ENCODE results near the gene COL15A1.
"Not testable (repeated sequence)": the region's sequence is repeated elsewhere in the genome, so short reads cannot be mapped to it uniquely, and the experiment has no call there.

COL15A1 gene

DNA sequence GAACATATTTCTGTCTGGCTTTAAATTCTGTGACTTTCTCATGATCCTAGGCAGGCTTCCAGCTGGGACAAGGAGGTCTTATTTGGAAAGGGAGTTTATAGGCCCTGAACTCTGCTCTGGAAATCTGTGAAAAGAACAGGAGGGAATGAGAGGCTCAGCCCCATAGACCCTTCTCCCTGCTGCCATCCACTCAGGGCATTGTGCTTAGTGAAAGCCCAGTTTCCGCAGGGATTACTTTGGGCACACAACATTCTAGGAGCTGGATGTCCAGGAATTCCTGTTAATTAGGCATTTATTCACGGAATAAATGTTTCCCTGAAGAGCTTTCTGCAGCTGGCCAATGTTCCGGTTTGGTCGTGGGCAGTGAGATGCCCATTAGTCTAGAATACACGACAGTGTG, 32.7 kb upstream of the COL15A1 start:
- no peaks in the 10 kb centered on the region for H3K79me2 ChIP-seq (ENCODE audit: control insufficient read depth, insufficient read depth, low read length)
- H3K4me2 ChIP-seq (ENCODE audit: low read length): no peak overlapping the region
- no peak overlapping the region for H4K8ac ChIP-seq (ENCODE audit: low read depth, low read length)
- WGBS (ENCODE audit: extremely low coverage, insufficient coverage, low lambda C conversion rate): no CpG with 5 or more reads among the region's 5 CpGs
- H3K23ac ChIP-seq (ENCODE audit: low read length): no peak overlapping the region
- H3K9ac ChIP-seq (ENCODE audit: low read length): no peak overlapping the region
- H2BK15ac ChIP-seq (replicated peaks; ENCODE audit: low read depth): no peak overlapping the region
- no peak overlapping the region for H2BK5ac ChIP-seq (ENCODE audit: low read length)
- no peak overlapping the region for H3K4me3 ChIP-seq (ENCODE audit: low read length)
- no peak overlapping the region for H3K27ac ChIP-seq (ENCODE audit: low read depth, low read length)
- H4K5ac ChIP-seq (ENCODE audit: low read length): no peak overlapping the region
- no peaks in the 10 kb centered on the region for H3K79me1 ChIP-seq (ENCODE audit: low read length)
- no peak overlapping the region for H2AK5ac ChIP-seq (ENCODE audit: low read length)
- no peaks in the 10 kb centered on the region for H3K4me1 ChIP-seq (ENCODE audit: control insufficient read depth, low read depth, low read length)
- no peaks in the 10 kb centered on the region for H3K36me3 ChIP-seq (ENCODE audit: control insufficient read depth, insufficient read depth, low read length)
- H3K56ac ChIP-seq (ENCODE audit: low read length): no peak overlapping the region
- no peak overlapping the region for H2BK120ac ChIP-seq (ENCODE audit: low read depth, low read length)
- no peaks in the 10 kb centered on the region for H3K27me3 ChIP-seq (ENCODE audit: insufficient read depth, low read length, poor library complexity)
- DNase-seq: no peak
- no peak overlapping the region for H3K4ac ChIP-seq (ENCODE audit: low read depth, low read length)
- H3K18ac ChIP-seq (ENCODE audit: low read length): no peak overlapping the region

DNA sequence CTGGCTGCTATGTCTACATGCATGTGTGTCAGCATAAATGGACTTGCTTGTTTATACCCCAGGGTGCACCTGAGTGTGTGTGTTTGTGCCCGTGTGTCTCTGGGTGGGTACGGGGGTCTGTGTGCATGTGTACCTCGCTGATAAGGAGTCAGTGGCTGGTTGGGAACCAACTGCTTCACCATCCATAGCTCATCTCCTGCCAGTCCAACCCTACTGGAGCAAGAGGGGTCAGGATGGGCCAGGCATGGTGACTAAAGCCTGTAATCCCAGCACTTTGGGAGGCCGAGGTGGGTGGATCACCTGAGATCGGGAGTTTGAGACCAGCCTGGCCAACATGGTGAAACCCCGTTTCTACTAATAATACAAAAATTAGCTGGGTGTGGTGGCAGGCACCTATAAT, 32.0 kb upstream of the COL15A1 start:
- not testable (repeated sequence) for H2BK15ac ChIP-seq (replicated peaks; ENCODE audit: low read depth); H3K56ac ChIP-seq (ENCODE audit: low read length); H4K5ac ChIP-seq (ENCODE audit: low read length); H4K8ac ChIP-seq (ENCODE audit: low read depth, low read length); H2AK5ac ChIP-seq (ENCODE audit: low read length); H3K79me1 ChIP-seq (ENCODE audit: low read length); H3K36me3 ChIP-seq (ENCODE audit: control insufficient read depth, insufficient read depth, low read length); H3K23ac ChIP-seq (ENCODE audit: low read length); H3K27me3 ChIP-seq (ENCODE audit: insufficient read depth, low read length, poor library complexity); H3K4me1 ChIP-seq (ENCODE audit: control insufficient read depth, low read depth, low read length); H3K18ac ChIP-seq (ENCODE audit: low read length); H3K27ac ChIP-seq (ENCODE audit: low read depth, low read length); H3K4ac ChIP-seq (ENCODE audit: low read depth, low read length); H2BK120ac ChIP-seq (ENCODE audit: low read depth, low read length); H3K4me3 ChIP-seq (ENCODE audit: low read length); H3K4me2 ChIP-seq (ENCODE audit: low read length); H3K9ac ChIP-seq (ENCODE audit: low read length); H2BK5ac ChIP-seq (ENCODE audit: low read length); DNase-seq; H3K79me2 ChIP-seq (ENCODE audit: control insufficient read depth, insufficient read depth, low read length)
- WGBS (ENCODE audit: extremely low coverage, insufficient coverage, low lambda C conversion rate): no CpG with 5 or more reads among the region's 6 CpGs

DNA sequence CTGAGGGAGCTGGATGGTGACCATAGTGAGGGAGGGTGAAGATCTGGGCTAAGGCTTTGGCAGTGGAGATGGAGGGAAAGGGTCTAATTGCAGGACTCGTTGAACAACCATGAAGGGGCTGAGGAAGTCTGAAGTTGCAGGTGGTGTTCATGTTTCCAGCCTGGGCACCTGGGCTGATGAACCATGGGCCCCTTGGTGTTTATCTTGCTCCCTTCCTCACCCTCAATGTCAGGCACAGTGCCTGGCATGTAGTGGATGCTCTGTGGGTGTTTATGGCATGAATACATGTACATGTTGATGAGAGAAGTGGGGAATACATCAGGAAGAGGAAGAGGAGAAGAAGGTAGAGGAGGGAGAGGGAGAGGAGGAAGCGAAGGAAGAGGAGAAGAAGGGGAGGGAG, 31.3 kb upstream of the COL15A1 start:
- H3K79me2 ChIP-seq (ENCODE audit: control insufficient read depth, insufficient read depth, low read length): no peaks in the 10 kb centered on the region
- H3K9ac ChIP-seq (ENCODE audit: low read length): no peak overlapping the region
- H4K8ac ChIP-seq (ENCODE audit: low read depth, low read length): no peak overlapping the region
- no peak for DNase-seq
- H3K23ac ChIP-seq (ENCODE audit: low read length): no peak overlapping the region
- H3K4me2 ChIP-seq (ENCODE audit: low read length): no peak overlapping the region
- H3K4ac ChIP-seq (ENCODE audit: low read depth, low read length): no peak overlapping the region
- no peak overlapping the region for H3K56ac ChIP-seq (ENCODE audit: low read length)
- H2BK15ac ChIP-seq (replicated peaks; ENCODE audit: low read depth): no peak overlapping the region
- H2AK5ac ChIP-seq (ENCODE audit: low read length): no peak overlapping the region
- no peak overlapping the region for H3K27ac ChIP-seq (ENCODE audit: low read depth, low read length)
- H3K27me3 ChIP-seq (ENCODE audit: insufficient read depth, low read length, poor library complexity): no peaks in the 10 kb centered on the region
- no peak overlapping the region for H2BK120ac ChIP-seq (ENCODE audit: low read depth, low read length)
- H3K4me3 ChIP-seq (ENCODE audit: low read length): no peak overlapping the region
- H2BK5ac ChIP-seq (ENCODE audit: low read length): no peak overlapping the region
- H3K4me1 ChIP-seq (ENCODE audit: control insufficient read depth, low read depth, low read length): no peaks in the 10 kb centered on the region
- H3K79me1 ChIP-seq (ENCODE audit: low read length): no peaks in the 10 kb centered on the region
- H3K36me3 ChIP-seq (ENCODE audit: control insufficient read depth, insufficient read depth, low read length): no peaks in the 10 kb centered on the region
- WGBS (ENCODE audit: extremely low coverage, insufficient coverage, low lambda C conversion rate): no CpG with 5 or more reads among the region's 2 CpGs
- no peak overlapping the region for H4K5ac ChIP-seq (ENCODE audit: low read length)
- no peak overlapping the region for H3K18ac ChIP-seq (ENCODE audit: low read length)

DNA sequence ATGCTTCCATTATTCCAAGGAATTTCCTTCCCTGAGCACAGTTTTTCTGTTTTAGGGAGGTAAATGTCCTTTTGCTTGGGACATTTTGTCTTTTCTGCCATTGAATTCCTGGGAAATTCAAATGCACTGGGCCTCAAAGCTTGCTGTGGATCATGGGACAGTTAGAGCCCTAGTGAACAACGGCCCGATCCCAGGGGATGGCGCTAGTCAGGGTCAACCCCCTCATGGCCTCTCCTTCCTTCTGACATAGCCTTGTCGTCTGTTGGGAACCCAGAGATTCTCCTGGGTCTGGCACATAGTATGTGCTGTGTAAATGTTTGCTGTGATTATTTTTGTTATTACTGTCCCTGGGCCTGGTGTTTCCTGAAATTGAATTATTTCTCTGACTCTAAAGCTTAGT, 30.7 kb upstream of the COL15A1 start:
- H3K23ac ChIP-seq (ENCODE audit: low read length): no peak overlapping the region
- H2BK5ac ChIP-seq (ENCODE audit: low read length): no peak overlapping the region
- H3K27me3 ChIP-seq (ENCODE audit: insufficient read depth, low read length, poor library complexity): no peaks in the 10 kb centered on the region
- H3K4me2 ChIP-seq (ENCODE audit: low read length): no peak overlapping the region
- no peaks in the 10 kb centered on the region for H3K36me3 ChIP-seq (ENCODE audit: control insufficient read depth, insufficient read depth, low read length)
- H2AK5ac ChIP-seq (ENCODE audit: low read length): no peak overlapping the region
- no peak overlapping the region for H2BK120ac ChIP-seq (ENCODE audit: low read depth, low read length)
- DNase-seq: no peak
- no peak overlapping the region for H3K9ac ChIP-seq (ENCODE audit: low read length)
- no peak overlapping the region for H3K4ac ChIP-seq (ENCODE audit: low read depth, low read length)
- H3K79me1 ChIP-seq (ENCODE audit: low read length): no peaks in the 10 kb centered on the region
- H2BK15ac ChIP-seq (replicated peaks; ENCODE audit: low read depth): no peak overlapping the region
- no peak overlapping the region for H3K4me3 ChIP-seq (ENCODE audit: low read length)
- H3K79me2 ChIP-seq (ENCODE audit: control insufficient read depth, insufficient read depth, low read length): no peaks in the 10 kb centered on the region
- no CpG with 5 or more reads among the region's 4 CpGs for WGBS (ENCODE audit: extremely low coverage, insufficient coverage, low lambda C conversion rate)
- H4K5ac ChIP-seq (ENCODE audit: low read length): no peak overlapping the region
- H3K27ac ChIP-seq (ENCODE audit: low read depth, low read length): no peak overlapping the region
- H3K18ac ChIP-seq (ENCODE audit: low read length): no peak overlapping the region
- no peak overlapping the region for H4K8ac ChIP-seq (ENCODE audit: low read depth, low read length)
- no peak overlapping the region for H3K56ac ChIP-seq (ENCODE audit: low read length)
- no peaks in the 10 kb centered on the region for H3K4me1 ChIP-seq (ENCODE audit: control insufficient read depth, low read depth, low read length)

DNA sequence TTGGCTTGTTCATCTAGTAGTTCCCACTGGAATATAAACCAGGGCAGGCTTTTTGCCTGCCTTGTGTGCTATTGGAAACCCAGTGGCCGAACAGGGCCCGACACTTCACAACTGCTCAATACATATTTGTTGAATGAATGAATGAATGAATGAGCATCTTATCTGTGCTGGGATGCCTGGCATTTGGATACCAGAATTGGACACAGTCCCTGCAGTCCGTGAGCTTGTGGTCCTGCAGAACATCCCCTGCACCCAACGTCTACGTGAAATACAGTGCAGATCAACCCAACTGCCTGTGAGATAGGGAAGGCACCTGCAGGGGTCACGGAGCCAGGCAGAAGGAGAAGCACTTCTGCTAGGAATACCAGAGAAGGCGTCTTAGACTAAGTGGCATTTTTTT, 30.0 kb upstream of the COL15A1 start:
- no peak overlapping the region for H2BK120ac ChIP-seq (ENCODE audit: low read depth, low read length)
- no peak overlapping the region for H3K4me3 ChIP-seq (ENCODE audit: low read length)
- H3K18ac ChIP-seq (ENCODE audit: low read length): no peak overlapping the region
- H3K23ac ChIP-seq (ENCODE audit: low read length): no peak overlapping the region
- no peak overlapping the region for H2BK5ac ChIP-seq (ENCODE audit: low read length)
- H3K27ac ChIP-seq (ENCODE audit: low read depth, low read length): no peak overlapping the region
- no peaks in the 10 kb centered on the region for H3K4me1 ChIP-seq (ENCODE audit: control insufficient read depth, low read depth, low read length)
- no peak overlapping the region for H4K8ac ChIP-seq (ENCODE audit: low read depth, low read length)
- H3K4ac ChIP-seq (ENCODE audit: low read depth, low read length): no peak overlapping the region
- no peak overlapping the region for H3K9ac ChIP-seq (ENCODE audit: low read length)
- DNase-seq: no peak
- no CpG with 5 or more reads among the region's 7 CpGs for WGBS (ENCODE audit: extremely low coverage, insufficient coverage, low lambda C conversion rate)
- H3K4me2 ChIP-seq (ENCODE audit: low read length): no peak overlapping the region
- no peak overlapping the region for H3K56ac ChIP-seq (ENCODE audit: low read length)
- H4K5ac ChIP-seq (ENCODE audit: low read length): no peak overlapping the region
- no peak overlapping the region for H2BK15ac ChIP-seq (replicated peaks; ENCODE audit: low read depth)
- no peaks in the 10 kb centered on the region for H3K79me2 ChIP-seq (ENCODE audit: control insufficient read depth, insufficient read depth, low read length)
- H2AK5ac ChIP-seq (ENCODE audit: low read length): no peak overlapping the region
- H3K36me3 ChIP-seq (ENCODE audit: control insufficient read depth, insufficient read depth, low read length): no peaks in the 10 kb centered on the region
- H3K79me1 ChIP-seq (ENCODE audit: low read length): no peaks in the 10 kb centered on the region
- H3K27me3 ChIP-seq (ENCODE audit: insufficient read depth, low read length, poor library complexity): no peaks in the 10 kb centered on the region

DNA sequence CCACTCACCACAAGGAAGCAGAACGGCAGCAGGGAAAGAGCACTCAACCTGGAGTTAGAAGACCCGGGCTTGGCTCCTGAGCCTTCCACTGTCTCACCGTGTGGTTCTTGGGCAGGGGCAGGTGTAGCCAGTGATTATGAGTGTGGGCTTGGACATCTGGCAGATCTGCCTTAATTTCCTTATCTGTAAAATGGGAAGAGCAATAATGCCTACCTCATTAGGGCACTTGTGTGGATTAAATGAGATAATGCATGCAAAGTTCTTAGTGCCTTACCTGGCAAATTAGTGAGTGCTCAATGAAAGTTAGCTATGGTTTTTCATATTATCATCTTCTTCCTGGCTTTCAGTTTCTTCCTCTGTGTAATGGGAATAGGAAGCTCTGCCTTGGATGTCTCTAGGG, 28.1 kb upstream of the COL15A1 start:
- Histone ChIP-seq H3K18ac (ENCODE audit: low read length) (no peak overlapping the region), H3K79me1 (ENCODE audit: low read length) (no peaks in the 10 kb centered on the region), H4K8ac (ENCODE audit: low read depth, low read length) (no peak overlapping the region), H3K9ac (ENCODE audit: low read length) (no peak overlapping the region), H3K4me3 (ENCODE audit: low read length) (no peak overlapping the region), H4K5ac (ENCODE audit: low read length) (no peak overlapping the region), H3K23ac (ENCODE audit: low read length) (no peak overlapping the region), H2AK5ac (ENCODE audit: low read length) (no peak overlapping the region), H2BK120ac (ENCODE audit: low read depth, low read length) (no peak overlapping the region), H3K56ac (ENCODE audit: low read length) (no peak overlapping the region), H3K4me2 (ENCODE audit: low read length) (no peak overlapping the region), H3K27me3 (ENCODE audit: insufficient read depth, low read length, poor library complexity) (no peaks in the 10 kb centered on the region), H3K27ac (ENCODE audit: low read depth, low read length) (no peak overlapping the region), H2BK15ac (replicated peaks; ENCODE audit: low read depth) (no peak overlapping the region), H3K4ac (ENCODE audit: low read depth, low read length) (no peak overlapping the region), H3K36me3 (ENCODE audit: control insufficient read depth, insufficient read depth, low read length) (no peaks in the 10 kb centered on the region), H2BK5ac (ENCODE audit: low read length) (no peak overlapping the region), H3K4me1 (ENCODE audit: control insufficient read depth, low read depth, low read length) (no peaks in the 10 kb centered on the region), H3K79me2 (ENCODE audit: control insufficient read depth, insufficient read depth, low read length) (no peaks in the 10 kb centered on the region)
- no peak for DNase-seq
- no CpG with 5 or more reads among the region's 3 CpGs for WGBS (ENCODE audit: extremely low coverage, insufficient coverage, low lambda C conversion rate)

Data from mesendoderm (in vitro differentiated cells).